Measurements from ENCODE around the gene TSHZ1.
"Not testable (repeated sequence)": the region's sequence is repeated elsewhere in the genome, so short reads cannot be mapped to it uniquely, and the experiment has no call there.

TSHZ1 gene

GRCh38 chr18:75307530-75307929 lies 96.9 kb downstream of the TSHZ1 start:
- DNase-seq (ENCODE audit: low spot score) = no peak

GRCh38 chr18:75309564-75309963 lies 99.0 kb downstream of the TSHZ1 start:
- no peak for DNase-seq (ENCODE audit: low spot score)

GRCh38 chr18:75314117-75314516 lies 103.5 kb downstream of the TSHZ1 start:
- DNase-seq (ENCODE audit: low spot score) = no peak

GRCh38 chr18:75314606-75315005 lies 104.0 kb downstream of the TSHZ1 start:
- DNase-seq (ENCODE audit: low spot score) = no peak

GRCh38 chr18:75316223-75316622 lies 105.6 kb downstream of the TSHZ1 start:
- DNase-seq (ENCODE audit: low spot score) = no peak

GRCh38 chr18:75316826-75317225 lies 106.2 kb downstream of the TSHZ1 start:
- DNase-seq (ENCODE audit: low spot score) = no peak

GRCh38 chr18:75317300-75317699 lies 106.7 kb downstream of the TSHZ1 start:
- no peak for DNase-seq (ENCODE audit: low spot score)

GRCh38 chr18:75317703-75318102 lies 107.1 kb downstream of the TSHZ1 start:
- DNase-seq (ENCODE audit: low spot score) = no peak

- no peak for DNase-seq (ENCODE audit: low spot score)
Observed at GRCh38 chr18:75319905-75320304, 109.3 kb downstream of the TSHZ1 start.

- no peak for DNase-seq (ENCODE audit: low spot score)
Observed at GRCh38 chr18:75320506-75320905, 109.9 kb downstream of the TSHZ1 start.

- no peak for DNase-seq (ENCODE audit: low spot score)
Observed at GRCh38 chr18:75321431-75321830, 110.8 kb downstream of the TSHZ1 start.

GRCh38 chr18:75322206-75322605 lies 111.6 kb downstream of the TSHZ1 start:
- DNase-seq (ENCODE audit: low spot score) = no peak

GRCh38 chr18:75323821-75324585 lies 113.4 kb downstream of the TSHZ1 start:
- no peak for DNase-seq (ENCODE audit: low spot score)

- no peak for DNase-seq (ENCODE audit: low spot score)
Observed at GRCh38 chr18:75324686-75325257, 114.2 kb downstream of the TSHZ1 start.

- DNase-seq (ENCODE audit: low spot score) = not testable (repeated sequence)
Observed at GRCh38 chr18:75329753-75330152, 119.2 kb downstream of the TSHZ1 start.

- DNase-seq (ENCODE audit: low spot score) = no peak
Observed at GRCh38 chr18:75330308-75330707, 119.7 kb downstream of the TSHZ1 start.

GRCh38 chr18:75334869-75335268 lies 124.3 kb downstream of the TSHZ1 start:
- DNase-seq (ENCODE audit: low spot score) = no peak

- no peak for DNase-seq (ENCODE audit: low spot score)
Observed at GRCh38 chr18:75335511-75335910, 124.9 kb downstream of the TSHZ1 start.

- no peak for DNase-seq (ENCODE audit: low spot score)
Observed at GRCh38 chr18:75336767-75337166, 126.2 kb downstream of the TSHZ1 start.

- DNase-seq (ENCODE audit: low spot score) = no peak
Observed at GRCh38 chr18:75337348-75337747, 126.8 kb downstream of the TSHZ1 start.

GRCh38 chr18:75338631-75339030 lies 128.0 kb downstream of the TSHZ1 start:
- no peak for DNase-seq (ENCODE audit: low spot score)
